Measurements from ENCODE around the gene VCAN. TPM values are rescaled to one million over a fixed set of nuclear protein-coding genes. Genes with fewer than 3 reads are reported as not detected.

Gene VCAN
- total RNA-seq, 4 donors from 2014 or later: 9.4 to 49.2 (median 10.9) TPM

GRCh38 chr5:83494666-83495065 lies 23.1 kb downstream of the VCAN start:
- H3K27ac ChIP-seq: no peak overlapping the region
- in situ Hi-C loops (cut with MboI; ENCODE audit: low pct_ligation_motif_present in 1 of 4, low pct_unique_long_range_greater_than_20kb in 1 of 4, low sequenced_read_pairs in 3 of 4) (no loop called here), intact Hi-C loops (cut with DNase I; ENCODE audit: low total_unique reads) (no loop called here)
- H3K9me3 ChIP-seq: no peaks in the 10 kb centered on the region
- no peak overlapping the region for H3K4me3 ChIP-seq
- no peaks in the 10 kb centered on the region for H3K4me1 ChIP-seq
- DNase-seq: no peak
- H3K27me3 ChIP-seq: no peaks in the 10 kb centered on the region
- TF ChIP-seq CTCF (IDR thresholded peaks at IDR 0.05): no peak
- TF ChIP-seq POLR2A (IDR thresholded peaks at IDR 0.05): no peak
- TF ChIP-seq EP300 (IDR thresholded peaks at IDR 0.05; ENCODE audit: low read depth): no peak
- TF ChIP-seq POLR2AphosphoS5 (IDR thresholded peaks at IDR 0.05): no peak
- H3K36me3 ChIP-seq: no peaks in the 10 kb centered on the region
- 83 to 84% methylated on average over 2 to 4 of the region's 4 CpGs for WGBS, 2 donors (ENCODE audit: low coverage in 1 of 2)

GRCh38 chr5:83496626-83497025 lies 25.1 kb downstream of the VCAN start:
- Histone ChIP-seq H3K27me3 (no peaks in the 10 kb centered on the region), H3K4me3 (no peak overlapping the region), H3K27ac (no peak overlapping the region), H3K36me3 (no peaks in the 10 kb centered on the region), H3K9me3 (no peaks in the 10 kb centered on the region), H3K4me1 (no peaks in the 10 kb centered on the region)
- WGBS, 2 donors (ENCODE audit: low coverage in 1 of 2): 77 to 88% methylated on average over 2 of the region's 2 CpGs
- TF ChIP-seq POLR2A (IDR thresholded peaks at IDR 0.05): no peak
- no peak for TF ChIP-seq POLR2AphosphoS5 (IDR thresholded peaks at IDR 0.05)
- TF ChIP-seq EP300 (IDR thresholded peaks at IDR 0.05; ENCODE audit: low read depth): no peak
- no peak for TF ChIP-seq CTCF (IDR thresholded peaks at IDR 0.05)
- in situ Hi-C loops (cut with MboI; ENCODE audit: low pct_ligation_motif_present in 1 of 4, low pct_unique_long_range_greater_than_20kb in 1 of 4, low sequenced_read_pairs in 3 of 4): no loop called here
- DNase-seq: no peak
- intact Hi-C loops (cut with DNase I; ENCODE audit: low total_unique reads): no loop called here

GRCh38 chr5:83498585-83498984 lies 27.0 kb downstream of the VCAN start:
- 59 to 64% methylated on average over 2 of the region's 2 CpGs for WGBS, 2 donors (ENCODE audit: low coverage in 1 of 2)
- Histone ChIP-seq H3K27ac (no peak overlapping the region), H3K9me3 (no peaks in the 10 kb centered on the region), H3K4me1 (no peaks in the 10 kb centered on the region), H3K36me3 (no peaks in the 10 kb centered on the region), H3K27me3 (no peaks in the 10 kb centered on the region), H3K4me3 (no peak overlapping the region)
- intact Hi-C loops (cut with DNase I; ENCODE audit: low total_unique reads) (no loop called here), in situ Hi-C loops (cut with MboI; ENCODE audit: low pct_ligation_motif_present in 1 of 4, low pct_unique_long_range_greater_than_20kb in 1 of 4, low sequenced_read_pairs in 3 of 4) (no loop called here)
- DNase-seq: no peak
- TF ChIP-seq CTCF (IDR thresholded peaks at IDR 0.05) (no peak), EP300 (IDR thresholded peaks at IDR 0.05; ENCODE audit: low read depth) (no peak), POLR2AphosphoS5 (IDR thresholded peaks at IDR 0.05) (no peak)

DNA sequence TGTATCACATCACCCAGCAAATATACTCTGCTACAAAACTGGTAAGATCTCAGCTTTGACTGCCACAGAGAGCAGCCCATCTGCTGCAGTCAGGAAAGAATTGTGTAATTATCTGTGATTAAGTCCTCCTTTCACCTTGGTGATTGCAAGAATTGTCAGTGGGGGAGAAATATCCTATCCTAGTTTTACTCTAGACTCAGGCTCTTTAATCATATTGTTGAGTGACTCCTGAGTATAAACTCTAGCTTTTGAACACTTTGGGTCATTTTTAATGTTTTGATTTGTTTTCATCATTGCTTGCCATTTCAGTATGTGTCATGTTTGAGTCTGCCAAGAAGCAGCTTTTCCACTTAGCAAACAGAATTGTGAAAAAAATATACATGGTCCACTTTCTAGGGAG lies 32.1 kb downstream of the VCAN start:
- H3K9me3 ChIP-seq: no peaks in the 10 kb centered on the region
- no peak for DNase-seq
- H3K36me3 ChIP-seq: no peaks in the 10 kb centered on the region
- no peaks in the 10 kb centered on the region for H3K27me3 ChIP-seq
- intact Hi-C loops (cut with DNase I; ENCODE audit: low total_unique reads) (no loop called here), in situ Hi-C loops (cut with MboI; ENCODE audit: low pct_ligation_motif_present in 1 of 4, low pct_unique_long_range_greater_than_20kb in 1 of 4, low sequenced_read_pairs in 3 of 4) (no loop called here)
- no peaks in the 10 kb centered on the region for H3K4me1 ChIP-seq
- H3K27ac ChIP-seq: no peak overlapping the region
- no peak for TF ChIP-seq POLR2A (IDR thresholded peaks at IDR 0.05)
- no peak for TF ChIP-seq EP300 (IDR thresholded peaks at IDR 0.05; ENCODE audit: low read depth)
- no peak for TF ChIP-seq POLR2AphosphoS5 (IDR thresholded peaks at IDR 0.05)
- TF ChIP-seq CTCF (IDR thresholded peaks at IDR 0.05): no peak
- H3K4me3 ChIP-seq: no peak overlapping the region

All from transverse colon (tissue), 4 donors.